Liver (tissue), 9 donors: ENCODE results near the gene PRSS38. TPM values are rescaled to one million over a fixed set of nuclear protein-coding genes. Genes with fewer than 3 reads are reported as not detected.

Experiments
- DNase-seq: peaks from one replicate; pipeline ENCODE4 v3.0.0-alpha.2; 2017; ENCODE audit warnings: low spot score
- H3K27ac ChIP-seq, 2 donors: one replicate each; pipeline ENCODE4 v1.7.0; 2013; ENCODE audit warnings: inconsistent platforms in 2 of 2, low read length in 2 of 2, control low read depth in 1 of 2, low read depth in 1 of 2, mild to moderate bottlenecking in 1 of 2
- H3K27me3 ChIP-seq, 4 donors: one replicate each; pipeline versions ENCODE4 v1.6.1 to v1.7.0; 2013; ENCODE audit warnings: low read length in 3 of 4, inconsistent platforms in 1 of 4, mild to moderate bottlenecking in 1 of 4, moderate library complexity in 1 of 4; ENCODE audit not compliant: control insufficient read depth in 4 of 4, insufficient read depth in 4 of 4
- H3K36me3 ChIP-seq, 4 donors: one replicate each; pipeline versions ENCODE4 v1.6.1 to v1.7.0; 2013; ENCODE audit warnings: low read length in 3 of 4, mild to moderate bottlenecking in 3 of 4, low read depth in 1 of 4, moderate library complexity in 1 of 4; ENCODE audit not compliant: control insufficient read depth in 4 of 4, insufficient read depth in 3 of 4
- H3K4me1 ChIP-seq, 4 donors: one replicate each; pipeline versions ENCODE4 v1.6.1 to v1.7.0; 2013; ENCODE audit warnings: low read length in 3 of 4, mild to moderate bottlenecking in 3 of 4, moderate library complexity in 1 of 4; ENCODE audit not compliant: control insufficient read depth in 4 of 4, insufficient read depth in 4 of 4
- H3K4me3 ChIP-seq, 3 donors: one replicate each; pipeline versions ENCODE4 v1.6.1 to v1.7.0; 2013; ENCODE audit warnings: low read length in 3 of 3, control low read depth in 1 of 3, low read depth in 1 of 3, mild to moderate bottlenecking in 1 of 3
- H3K9ac ChIP-seq, 2 donors: one replicate each; pipeline ENCODE4 v1.7.0; 2013; ENCODE audit warnings: low read length in 2 of 2, mild to moderate bottlenecking in 2 of 2, moderate library complexity in 2 of 2, control low read depth in 1 of 2, low read depth in 1 of 2
- H3K9me3 ChIP-seq, 4 donors: one replicate each; pipeline versions ENCODE4 v1.6.1 to v1.7.0; 2013; ENCODE audit warnings: low read length in 3 of 4; ENCODE audit not compliant: control insufficient read depth in 4 of 4
- ATF3 ChIP-seq: IDR thresholded peaks from 2 replicates; pipeline ENCODE4 v1.6.1; 2016; ENCODE audit warnings: antibody characterized with exemption
- FOXA1 ChIP-seq: IDR thresholded peaks from 2 replicates; pipeline ENCODE4 v1.6.1; 2016; ENCODE audit warnings: antibody characterized with exemption
- FOXA2 ChIP-seq: IDR thresholded peaks from 2 replicates; pipeline ENCODE4 v1.6.1; 2016; ENCODE audit warnings: antibody characterized with exemption
- GABPA ChIP-seq, 2 donors: IDR thresholded peaks in 1 of 2; conservative IDR thresholded peaks in 1 of 2; 2 replicates each; pipeline ENCODE4 v1.6.1; 2016; ENCODE audit warnings: antibody characterized with exemption in 2 of 2, mild to moderate bottlenecking in 1 of 2, moderate library complexity in 1 of 2
- HNF4A ChIP-seq, 2 donors: conservative IDR thresholded peaks; 2 replicates each; pipeline ENCODE4 v1.6.1; 2016; ENCODE audit warnings: antibody characterized with exemption in 2 of 2, mild to moderate bottlenecking in 2 of 2
- HNF4G ChIP-seq: IDR thresholded peaks from 2 replicates; pipeline ENCODE4 v1.6.1; 2016; ENCODE audit warnings: antibody characterized with exemption
- JUND ChIP-seq, 2 donors: IDR thresholded peaks; 2 replicates each; pipeline ENCODE4 v1.6.1; 2016; ENCODE audit warnings: antibody characterized with exemption in 2 of 2
- NR2F2 ChIP-seq: IDR thresholded peaks from 2 replicates; pipeline ENCODE4 v1.6.1; 2016; ENCODE audit warnings: antibody characterized with exemption
- RAD21 ChIP-seq, 2 donors: IDR thresholded peaks; 2 replicates each; pipeline ENCODE4 v1.6.1; 2016; ENCODE audit warnings: antibody characterized with exemption in 2 of 2, mild to moderate bottlenecking in 2 of 2
- REST ChIP-seq: IDR thresholded peaks from 2 replicates; pipeline ENCODE4 v1.6.1; 2016; ENCODE audit warnings: antibody characterized with exemption, mild to moderate bottlenecking
- RXRA ChIP-seq, 2 donors: IDR thresholded peaks; 2 replicates each; pipeline ENCODE4 v1.6.1; 2017 to 2018; ENCODE audit warnings: antibody characterized with exemption in 2 of 2, mild to moderate bottlenecking in 1 of 2
- TAF1 ChIP-seq: conservative IDR thresholded peaks from 2 replicates; pipeline ENCODE4 v1.6.1; 2016; ENCODE audit warnings: antibody characterized with exemption, mild to moderate bottlenecking
- YY1 ChIP-seq: IDR thresholded peaks from 2 replicates; pipeline ENCODE4 v1.6.1; 2016; ENCODE audit warnings: antibody characterized with exemption, mild to moderate bottlenecking
- WGBS: extraction: QIAGEN DNeasy Blood & Tissue Kit; methylation state at CpG from one replicate; pipeline ENCODE4 v1.1.7; 2013; 5-methylcytosine and 5-hydroxymethylcytosine counted together
- polyA plus RNA-seq, 2 donors: library from polyadenylated mRNA; stranded (reverse) in 1 of 2; unstranded in 1 of 2; fragments of 200-250 nt in 1 of 2; fragments of >200 nt in 1 of 2; fragmentation: Nextera tagmentation in 1 of 2; extraction: Ambion mirVana in 1 of 2; gene quantifications; one replicate each; pipeline versions ENCODE4 v1.2.1 to v1.2.3, GENCODE V29; 2013 to 2015
- total RNA-seq, 2 donors: library from RNA; depleted of rRNA; stranded (reverse); fragments of >200 nt; gene quantifications; one replicate each; pipeline ENCODE4 v1.2.3, GENCODE V29; 2014
- TF ChIP-seq, protein P1 (sequence below): IDR thresholded peaks from 2 replicates; pipeline ENCODE4 v1.6.1; 2016; ENCODE audit warnings: antibody characterized with exemption
- TF ChIP-seq, protein P2 (sequence below): fragments of 150-350 bp; IDR thresholded peaks from 2 replicates; pipeline ENCODE4 v1.5.1; 2017; ENCODE audit warnings: improper control_type of control experiment, low read depth, low read length; ENCODE audit not compliant: missing input control
- donor health status: healthy.
- donor health status: healthy.
- donor health status: healthy.
- donor health status: healthy.
- donor health status: healthy.

Gene PRSS38
- total and polyA plus RNA-seq, 4 donors: not detected

GRCh38 chr1:227767401-227768124 lies 47.9 kb upstream of the PRSS38 start:
- Histone ChIP-seq H3K36me3 (peaks cover 6 to 38% (median 16%) of the 10 kb centered on the region in 4 donors), H3K27me3 (no peaks in the 10 kb centered on the region), H3K4me1 (peaks cover 0 to 3% (median under 1%) of the 10 kb centered on the region in 4 donors), H3K9ac (no peak overlapping the region), H3K4me3 (no peak overlapping the region), H3K9me3 (no peaks in the 10 kb centered on the region), H3K27ac (no peak overlapping the region)
- 85% methylated on average over 6 of the region's 6 CpGs for WGBS
- no peak for DNase-seq
- TF ChIP-seq FOXA2 (no peak), GABPA (IDR thresholded peaks at IDR 0.05 in 1 of 2, conservative IDR thresholded peaks at IDR 0.05 in 1 of 2) (no peak)
- TF ChIP-seq, protein P1, sequence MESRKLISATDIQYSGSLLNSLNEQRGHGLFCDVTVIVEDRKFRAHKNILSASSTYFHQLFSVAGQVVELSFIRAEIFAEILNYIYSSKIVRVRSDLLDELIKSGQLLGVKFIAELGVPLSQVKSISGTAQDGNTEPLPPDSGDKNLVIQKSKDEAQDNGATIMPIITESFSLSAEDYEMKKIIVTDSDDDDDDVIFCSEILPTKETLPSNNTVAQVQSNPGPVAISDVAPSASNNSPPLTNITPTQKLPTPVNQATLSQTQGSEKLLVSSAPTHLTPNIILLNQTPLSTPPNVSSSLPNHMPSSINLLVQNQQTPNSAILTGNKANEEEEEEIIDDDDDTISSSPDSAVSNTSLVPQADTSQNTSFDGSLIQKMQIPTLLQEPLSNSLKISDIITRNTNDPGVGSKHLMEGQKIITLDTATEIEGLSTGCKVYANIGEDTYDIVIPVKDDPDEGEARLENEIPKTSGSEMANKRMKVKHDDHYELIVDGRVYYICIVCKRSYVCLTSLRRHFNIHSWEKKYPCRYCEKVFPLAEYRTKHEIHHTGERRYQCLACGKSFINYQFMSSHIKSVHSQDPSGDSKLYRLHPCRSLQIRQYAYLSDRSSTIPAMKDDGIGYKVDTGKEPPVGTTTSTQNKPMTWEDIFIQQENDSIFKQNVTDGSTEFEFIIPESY: no peak

- Histone ChIP-seq H3K36me3 (peaks cover 6 to 39% (median 16%) of the 10 kb centered on the region in 4 donors), H3K27me3 (no peaks in the 10 kb centered on the region), H3K4me3 (no peak overlapping the region), H3K9ac (no peak overlapping the region), H3K27ac (no peak overlapping the region), H3K9me3 (no peaks in the 10 kb centered on the region), H3K4me1 (peaks cover 0 to 3% (median 0%) of the 10 kb centered on the region in 4 donors)
- 96% methylated on average over 7 of the region's 7 CpGs for WGBS
- TF ChIP-seq HNF4G: no peak
- no peak for TF ChIP-seq GABPA (IDR thresholded peaks at IDR 0.05 in 1 of 2, conservative IDR thresholded peaks at IDR 0.05 in 1 of 2)
- no peak for TF ChIP-seq TAF1
- TF ChIP-seq RXRA (IDR thresholded peaks at IDR 0.05): no peak
- TF ChIP-seq JUND (IDR thresholded peaks at IDR 0.05): no peak
- no peak for TF ChIP-seq REST
- no peak for TF ChIP-seq YY1
- no peak for TF ChIP-seq ATF3
- TF ChIP-seq, protein P1: no peak
- TF ChIP-seq FOXA1: no peak
- TF ChIP-seq RAD21 (IDR thresholded peaks at IDR 0.05): no peak
- TF ChIP-seq, protein P2, sequence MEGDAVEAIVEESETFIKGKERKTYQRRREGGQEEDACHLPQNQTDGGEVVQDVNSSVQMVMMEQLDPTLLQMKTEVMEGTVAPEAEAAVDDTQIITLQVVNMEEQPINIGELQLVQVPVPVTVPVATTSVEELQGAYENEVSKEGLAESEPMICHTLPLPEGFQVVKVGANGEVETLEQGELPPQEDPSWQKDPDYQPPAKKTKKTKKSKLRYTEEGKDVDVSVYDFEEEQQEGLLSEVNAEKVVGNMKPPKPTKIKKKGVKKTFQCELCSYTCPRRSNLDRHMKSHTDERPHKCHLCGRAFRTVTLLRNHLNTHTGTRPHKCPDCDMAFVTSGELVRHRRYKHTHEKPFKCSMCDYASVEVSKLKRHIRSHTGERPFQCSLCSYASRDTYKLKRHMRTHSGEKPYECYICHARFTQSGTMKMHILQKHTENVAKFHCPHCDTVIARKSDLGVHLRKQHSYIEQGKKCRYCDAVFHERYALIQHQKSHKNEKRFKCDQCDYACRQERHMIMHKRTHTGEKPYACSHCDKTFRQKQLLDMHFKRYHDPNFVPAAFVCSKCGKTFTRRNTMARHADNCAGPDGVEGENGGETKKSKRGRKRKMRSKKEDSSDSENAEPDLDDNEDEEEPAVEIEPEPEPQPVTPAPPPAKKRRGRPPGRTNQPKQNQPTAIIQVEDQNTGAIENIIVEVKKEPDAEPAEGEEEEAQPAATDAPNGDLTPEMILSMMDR: no peak
- TF ChIP-seq FOXA2: no peak
- no peak for TF ChIP-seq NR2F2
- TF ChIP-seq HNF4A (conservative IDR thresholded peaks at IDR 0.05): no peak
- no peak for DNase-seq
Measured at GRCh38 chr1:227768125-227768439, 47.4 kb upstream of the PRSS38 start.
